Putamen (tissue), 1 donor: ENCODE measurements around the gene CAMSAP3.

ENCODE experiments used
- DNase-seq: peaks from one replicate; pipeline ENCODE4 v3.0.0-alpha.2; 2016; ENCODE audit warnings: low spot score

Gene CAMSAP3

DNA sequence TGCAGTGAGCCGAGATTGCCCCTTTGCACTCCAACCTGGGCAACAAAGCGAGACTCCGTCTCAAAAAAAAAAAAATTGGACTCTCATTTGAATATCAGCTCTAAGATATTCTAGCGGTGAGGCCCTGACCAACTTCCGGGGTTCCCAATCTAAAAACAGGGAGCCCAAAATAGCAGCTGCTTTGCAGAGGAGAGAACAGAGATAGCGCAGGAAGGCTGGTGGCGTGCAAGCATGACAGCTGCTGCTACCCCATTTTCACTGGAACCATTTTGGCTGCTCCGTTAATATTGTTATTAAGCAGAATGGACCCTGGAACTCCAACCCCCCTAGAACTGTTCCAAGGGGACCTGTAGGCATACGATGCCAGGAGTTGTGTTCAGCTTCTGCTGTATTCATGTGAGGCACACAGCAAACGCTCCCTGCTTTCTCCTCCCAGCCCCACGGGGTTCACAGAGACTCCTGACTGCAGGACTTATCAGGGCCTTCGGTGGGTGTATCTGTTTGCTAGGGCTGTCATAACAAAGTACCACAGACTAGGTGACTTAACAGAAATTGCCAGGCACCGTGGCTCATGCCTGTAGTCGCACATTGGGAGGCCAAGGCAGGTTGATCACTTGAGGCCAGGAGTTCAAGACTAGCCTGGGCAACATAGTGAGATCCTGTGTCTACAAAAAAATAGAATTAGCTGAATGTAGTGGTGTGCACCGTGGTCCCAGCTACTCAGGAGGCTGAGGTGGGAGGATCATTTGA lies 52.8 kb downstream of the CAMSAP3 start:
- no peak for DNase-seq

DNA sequence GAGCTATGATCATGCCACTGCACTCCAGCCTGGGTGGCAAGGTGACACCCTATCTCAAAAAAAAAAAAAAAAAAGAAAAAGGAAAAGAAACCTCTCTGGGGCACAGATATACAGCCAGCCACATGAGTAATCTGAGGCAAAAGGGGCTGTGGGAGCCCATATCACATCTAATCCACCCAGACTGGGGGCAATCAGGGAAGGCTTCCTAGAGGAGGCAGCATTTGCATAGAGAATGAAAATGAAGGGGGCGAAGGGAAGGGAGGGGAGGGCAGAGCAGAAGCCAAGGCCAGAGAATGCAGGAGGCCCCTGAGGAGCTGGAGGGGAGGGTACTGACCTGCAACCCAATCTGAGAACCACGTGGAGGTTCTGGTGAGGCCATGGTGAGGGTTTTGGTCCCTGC lies 54.5 kb downstream of the CAMSAP3 start:
- no peak for DNase-seq

DNA sequence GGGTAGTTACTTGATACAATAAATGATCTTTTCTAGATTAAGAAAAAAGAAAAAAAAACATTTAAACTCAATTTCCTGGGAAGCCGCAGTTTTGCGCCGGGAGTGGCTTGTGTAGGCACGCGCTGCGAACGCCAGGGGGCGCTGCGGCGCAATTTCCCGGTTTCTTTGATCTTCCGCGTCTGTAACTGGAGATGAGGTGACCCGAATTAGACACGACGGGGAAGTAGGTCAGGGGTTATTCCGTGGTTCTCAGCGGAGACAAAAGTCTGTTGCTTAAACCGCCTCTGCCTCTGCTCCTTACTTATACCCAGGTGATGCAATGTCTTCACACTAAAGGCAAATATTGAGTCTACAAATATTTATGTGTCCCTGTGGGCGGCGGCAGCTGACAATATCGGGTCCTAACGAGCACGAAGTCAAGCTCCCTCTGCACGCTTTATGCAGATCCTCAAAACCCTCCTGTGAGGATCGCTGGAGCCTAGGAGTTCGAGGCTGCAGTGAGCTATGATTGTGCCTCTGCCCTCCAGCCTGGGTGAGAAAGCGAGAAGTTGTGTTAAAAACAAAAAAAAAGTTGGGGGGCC lies 56.5 kb downstream of the CAMSAP3 start:
- peak; percentile 39 for DNase-seq

DNA sequence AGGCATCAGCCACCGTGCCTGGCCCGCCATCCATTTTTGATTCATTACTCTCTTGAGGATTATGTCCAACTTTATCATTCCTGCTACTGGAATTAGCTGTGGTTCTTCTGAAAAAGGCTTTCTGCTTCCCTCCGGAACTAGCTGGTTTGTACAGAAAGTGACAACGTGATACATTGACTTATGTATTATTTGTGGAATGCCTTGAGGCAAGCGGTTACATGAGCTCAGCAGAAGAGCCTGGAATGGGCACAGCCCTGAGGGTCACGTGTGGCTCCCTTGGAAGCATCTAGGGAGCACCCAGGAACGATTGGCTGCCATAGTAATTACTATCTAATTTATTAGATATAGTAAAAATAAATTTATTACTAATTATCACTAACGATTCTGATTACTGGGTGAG lies 58.7 kb downstream of the CAMSAP3 start:
- no peak for DNase-seq

DNA sequence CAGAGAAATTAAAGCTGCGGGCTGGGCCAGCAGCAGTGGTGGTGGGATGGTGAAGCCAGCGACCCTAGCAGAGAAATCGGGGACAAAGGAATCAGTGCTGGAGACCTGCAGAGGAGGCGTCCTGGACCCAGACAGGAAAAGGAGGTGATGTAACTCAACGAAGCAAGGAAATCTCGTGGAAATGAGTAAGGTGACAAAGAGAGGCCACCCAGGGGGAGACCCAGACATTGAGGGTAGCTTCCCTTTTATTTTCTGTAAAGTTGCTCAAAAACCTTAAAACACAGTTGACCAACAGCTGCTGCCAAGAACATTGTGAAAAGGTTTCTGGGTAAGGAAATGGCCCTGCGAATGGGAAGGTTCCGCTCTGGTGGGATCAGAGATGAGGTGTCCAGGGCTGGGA lies 59.9 kb downstream of the CAMSAP3 start:
- no peak for DNase-seq

DNA sequence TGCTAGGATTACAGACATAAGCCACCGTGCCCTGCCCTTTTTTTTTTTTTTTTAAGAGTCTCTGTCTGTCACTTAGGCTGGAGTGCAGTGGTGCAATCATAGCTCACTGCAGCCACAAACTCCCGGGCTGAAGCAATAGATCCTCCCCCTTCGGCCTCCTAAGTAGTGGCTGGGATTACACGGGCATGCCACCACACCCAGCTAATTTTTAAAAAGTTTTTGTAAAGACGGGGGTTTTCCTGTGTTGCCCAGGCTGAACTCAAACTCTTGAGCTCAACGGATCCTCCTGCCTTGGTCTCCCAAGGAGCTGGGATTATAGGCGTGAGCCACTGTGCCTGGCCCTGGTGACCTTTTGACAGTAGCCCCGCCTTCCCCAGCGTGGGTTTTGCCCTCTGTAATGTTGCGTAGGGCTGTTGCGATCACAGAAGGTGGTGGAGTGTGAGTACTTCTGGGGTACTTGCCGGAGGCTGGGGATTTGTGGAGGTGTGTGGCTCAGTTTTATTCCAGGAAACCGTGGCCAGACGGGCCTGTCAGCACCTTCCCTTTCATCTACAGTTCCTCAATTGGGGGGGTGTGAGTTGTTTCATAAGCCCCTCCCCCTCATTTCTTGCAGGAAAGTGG lies 61.6 kb downstream of the CAMSAP3 start:
- no peak for DNase-seq

DNA sequence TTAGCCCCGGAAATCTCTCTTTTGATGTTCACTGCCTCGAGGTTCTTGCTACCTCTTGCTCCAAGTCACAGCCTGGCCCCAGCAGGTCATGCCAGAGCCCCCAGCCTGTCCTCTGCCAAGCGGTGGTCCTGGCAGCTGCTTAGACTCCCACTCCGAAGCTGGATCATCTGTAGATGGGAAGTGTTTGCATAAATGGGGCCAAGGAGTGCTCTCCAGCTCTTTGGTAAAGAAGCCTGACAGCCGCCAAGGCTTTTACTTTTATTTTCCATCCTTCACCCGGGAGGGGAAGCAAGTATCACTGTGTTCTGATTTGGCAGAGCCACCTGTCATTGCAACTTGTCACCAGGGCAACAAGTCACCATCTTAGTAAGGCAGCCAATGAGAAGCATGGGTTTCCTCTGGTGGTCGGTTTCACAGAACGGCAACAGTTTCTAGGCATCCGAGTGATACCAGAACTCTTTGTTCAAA lies 62.6 kb downstream of the CAMSAP3 start:
- no peak for DNase-seq

DNA sequence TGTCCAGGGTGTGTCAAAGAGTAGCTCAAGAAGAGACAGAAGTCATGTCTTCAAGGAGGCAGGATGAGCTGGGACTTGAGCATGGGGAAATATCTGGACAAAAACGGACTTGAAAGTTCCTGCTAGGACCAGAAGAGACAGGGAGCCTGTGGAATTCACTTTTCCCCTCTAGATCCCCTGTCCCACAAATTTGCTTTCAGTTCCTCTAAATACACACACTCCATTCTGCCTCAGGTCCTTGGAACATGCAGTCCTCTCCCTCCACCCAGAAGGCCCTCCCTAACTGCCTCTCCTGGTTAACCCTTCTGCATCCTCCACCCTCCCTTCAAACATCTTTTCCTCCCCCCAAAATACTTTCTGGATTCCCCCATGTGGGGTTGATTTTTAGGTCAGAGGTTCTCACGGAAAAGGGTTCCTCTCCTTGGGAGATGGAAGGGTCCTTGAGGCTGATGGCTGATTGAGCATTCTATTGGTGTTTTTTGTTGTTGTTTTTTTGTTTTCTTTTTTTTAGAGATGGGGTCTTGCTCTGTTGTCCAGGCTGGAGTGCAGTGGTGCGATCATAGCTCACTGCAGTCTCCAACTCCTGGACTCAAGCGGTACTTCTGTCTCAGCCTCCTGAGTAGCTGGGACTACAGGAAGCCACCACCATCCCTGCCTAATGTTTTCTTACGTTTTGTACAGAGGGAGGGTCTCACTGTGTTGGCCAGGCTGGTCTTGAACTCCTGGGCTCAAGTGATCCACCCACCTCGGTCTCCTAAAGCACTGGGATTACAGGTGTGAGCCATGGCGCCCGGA lies 66.3 kb downstream of the CAMSAP3 start:
- no peak for DNase-seq

DNA sequence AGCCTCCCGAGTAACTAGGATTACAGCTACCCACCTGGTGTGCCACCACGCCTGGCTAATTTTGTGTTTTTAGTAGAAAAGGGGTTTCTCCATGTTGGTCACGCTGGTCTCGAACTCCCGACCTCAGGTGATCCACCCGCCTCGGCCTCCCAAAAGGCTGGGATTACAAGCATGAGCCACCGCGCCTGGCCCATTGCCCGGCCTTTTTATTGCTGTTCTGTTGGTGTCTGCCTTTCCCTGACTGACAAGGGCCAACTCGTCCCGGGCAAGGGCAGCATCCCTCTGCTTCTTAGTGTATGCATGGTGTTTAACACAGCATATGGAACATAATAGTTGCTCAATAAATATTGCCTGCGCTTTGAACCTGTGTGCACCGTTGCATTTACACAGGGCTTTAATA lies 67.0 kb downstream of the CAMSAP3 start:
- no peak for DNase-seq

DNA sequence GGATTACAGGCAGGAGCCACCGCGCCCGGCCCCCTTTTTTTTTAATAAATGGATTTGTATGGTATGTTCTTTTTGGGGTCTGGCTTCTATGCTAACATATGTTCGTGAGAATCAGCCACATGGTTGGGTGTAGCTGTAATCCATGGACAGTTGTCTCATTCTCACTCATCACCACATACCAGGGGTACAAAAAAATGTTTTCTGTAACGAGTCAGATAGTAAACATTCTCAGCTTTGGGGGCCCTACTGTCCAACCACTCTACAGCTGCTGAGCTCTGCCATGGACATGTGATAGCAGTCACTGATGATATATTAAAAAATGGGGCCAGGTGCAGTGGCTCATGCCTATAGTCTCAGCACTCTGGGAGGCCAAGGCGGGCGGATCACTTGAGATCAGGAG lies 68.0 kb downstream of the CAMSAP3 start:
- no peak for DNase-seq

DNA sequence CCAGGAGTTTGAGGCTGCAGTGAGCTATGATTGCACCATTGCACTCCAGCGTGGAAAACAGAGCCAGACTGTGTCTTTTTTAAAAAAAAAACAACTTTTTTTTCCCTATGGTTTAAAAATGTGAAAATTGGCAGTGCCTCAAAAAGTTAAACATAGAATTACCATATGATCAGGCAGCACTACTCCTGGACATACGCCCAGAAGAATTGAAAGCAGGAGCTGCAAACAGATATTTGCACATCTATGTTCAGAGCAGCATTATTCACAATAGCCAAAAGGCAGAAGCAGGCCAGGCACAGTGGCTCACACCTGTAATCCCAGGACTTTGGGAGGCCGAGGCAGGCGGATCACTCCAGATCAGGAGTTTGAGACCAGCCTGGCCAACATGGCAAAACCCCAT lies 69.4 kb downstream of the CAMSAP3 start:
- DNase-seq = no peak
